H1 (cell line): ENCODE results near the gene CCP110. TPM values are rescaled to one million over a fixed set of nuclear protein-coding genes. Genes with fewer than 3 reads are reported as not detected.
A peak's percentile ranks its signal among the peaks of the same experiment; 100 is the strongest.

Source experiments
- CTCF ChIA-PET: fragments of 300-600 bp; sonication (Branson Sonifier 250); formaldehyde crosslinking; loops from one replicate; lab custom pipeline; 2021; ENCODE audit not compliant: partially characterized antibody; lab: Charles Lee
- POLR2A ChIA-PET: fragments of 300-600 bp; sonication (Branson Sonifier 250); formaldehyde crosslinking; loops from one replicate; lab custom pipeline; 2021; ENCODE audit warnings: inconsistent platforms; ENCODE audit not compliant: partially characterized antibody; lab: Charles Lee
- DNase-seq, 2 experiments: peaks; one replicate each; pipeline versions ENCODE4 v3.0.0 to v3.0.0-alpha.2; 2010 to 2022; ENCODE audit warnings: low spot score in 2 of 2, low read depth in 1 of 2, mixed read lengths in 1 of 2
- FAIRE-seq: peaks from 2 replicates; lab custom pipeline; 2011; peaks lifted over from hg19 to GRCh38; lab: Jason Lieb, UNC
- H2AFZ ChIP-seq: 2 replicates; pipeline ENCODE4 v1.8.1; 2012; ENCODE audit warnings: low read length, inconsistent platforms
- H2AK5ac ChIP-seq: 2 replicates; pipeline ENCODE4 v1.6.1; 2013; ENCODE audit warnings: low read depth, low read length
- H2BK120ac ChIP-seq: replicated peaks from 2 replicates; pipeline ENCODE3; 2013; ENCODE audit warnings: low read depth, low read length, inconsistent platforms
- H2BK12ac ChIP-seq: 2 replicates; pipeline ENCODE4 v1.6.1; 2013; ENCODE audit warnings: low read depth, low read length
- H2BK15ac ChIP-seq: 2 replicates; pipeline ENCODE4 v1.6.1; 2013; ENCODE audit warnings: low read length
- H2BK20ac ChIP-seq: 2 replicates; pipeline ENCODE4 v1.6.1; 2013; ENCODE audit warnings: low read length
- H2BK5ac ChIP-seq: 2 replicates; pipeline ENCODE4 v1.6.1; 2013; ENCODE audit warnings: low read depth, low read length
- H3K14ac ChIP-seq: 2 replicates; pipeline ENCODE4 v1.6.1; 2013; ENCODE audit warnings: inconsistent platforms; ENCODE audit not compliant: insufficient read length
- H3K18ac ChIP-seq: 2 replicates; pipeline ENCODE4 v1.6.1; 2013; ENCODE audit warnings: low read length; ENCODE audit errors: extremely low read depth
- H3K23ac ChIP-seq: 2 replicates; pipeline ENCODE4 v1.6.1; 2013; ENCODE audit warnings: inconsistent platforms; ENCODE audit not compliant: insufficient read length
- H3K23me2 ChIP-seq: 2 replicates; pipeline ENCODE4 v1.6.1; 2013; ENCODE audit warnings: low read depth, low read length
- H3K27ac ChIP-seq: 2 replicates; pipeline ENCODE4 v1.6.1; 2011; ENCODE audit warnings: low read depth, low read length, inconsistent platforms
- H3K27me3 ChIP-seq, 4 experiments: replicated peaks in 1 of 4; 1 replicate in 1 of 4; 2 replicates in 3 of 4; pipeline versions ENCODE4 v1.6.1 to v1.8.1; 2011 to 2013; ENCODE audit warnings: low read length in 3 of 4, mild to moderate bottlenecking in 3 of 4, inconsistent platforms in 2 of 4, mixed read lengths in 2 of 4, moderate library complexity in 1 of 4; ENCODE audit not compliant: control insufficient read depth in 3 of 4, insufficient read depth in 3 of 4; ENCODE audit errors: extremely low read depth in 1 of 4
- H3K36me3 ChIP-seq, 4 experiments: 2 replicates each; pipeline versions ENCODE4 v1.6.1 to v1.8.1; 2011 to 2013; ENCODE audit warnings: mild to moderate bottlenecking in 4 of 4, low read length in 3 of 4, moderate library complexity in 2 of 4, control low read depth in 1 of 4, inconsistent platforms in 1 of 4; ENCODE audit not compliant: insufficient read depth in 4 of 4, control insufficient read depth in 2 of 4
- H3K4ac ChIP-seq: replicated peaks from 2 replicates; pipeline ENCODE3; 2013; ENCODE audit warnings: low read length, low read depth, mixed read lengths, inconsistent platforms; ENCODE audit not compliant: insufficient read length
- H3K4me1 ChIP-seq, 4 experiments: replicated peaks in 1 of 4; 1 replicate in 1 of 4; 2 replicates in 3 of 4; pipeline versions ENCODE4 v1.6.1 to v1.8.1; 2011 to 2013; ENCODE audit warnings: low read length in 3 of 4, inconsistent platforms in 2 of 4, mixed read lengths in 1 of 4; ENCODE audit not compliant: insufficient read depth in 4 of 4, control insufficient read depth in 3 of 4
- H3K4me2 ChIP-seq, 2 experiments: 2 replicates each; pipeline versions ENCODE4 v1.6.1 to v1.8.1; 2011 to 2013; ENCODE audit warnings: low read depth in 2 of 2, low read length in 2 of 2, control low read depth in 1 of 2, inconsistent platforms in 1 of 2, mild to moderate bottlenecking in 1 of 2; ENCODE audit not compliant: insufficient read depth in 1 of 2
- H3K4me3 ChIP-seq, 4 experiments: fragments of 200-600, 300-600 bp in 1 of 4; sonication (generic), shearing (Covaris generic), sonication (Bioruptor Twin) in 1 of 4; 2 replicates each; pipeline versions ENCODE4 v1.5.1 to v1.8.1; 2011 to 2016; ENCODE audit warnings: low read length in 4 of 4, low read depth in 3 of 4, control low read depth in 2 of 4, inconsistent platforms in 2 of 4, mild to moderate bottlenecking in 2 of 4, mixed read lengths in 1 of 4, moderate library complexity in 1 of 4; ENCODE audit not compliant: insufficient read depth in 2 of 4; ENCODE audit errors: extremely low read depth in 1 of 4
- H3K56ac ChIP-seq: replicated peaks from 2 replicates; pipeline ENCODE3; 2013; ENCODE audit warnings: low read depth, mild to moderate bottlenecking, mixed read lengths, low read length, inconsistent platforms; ENCODE audit not compliant: insufficient read length
- H3K79me1 ChIP-seq: 2 replicates; pipeline ENCODE4 v1.6.1; 2013; ENCODE audit warnings: low read depth, low read length, control low read depth
- H3K79me2 ChIP-seq, 2 experiments: 2 replicates each; pipeline versions ENCODE4 v1.6.1 to v1.8.1; 2012 to 2013; ENCODE audit warnings: low read length in 2 of 2, mild to moderate bottlenecking in 2 of 2, inconsistent platforms in 1 of 2; ENCODE audit not compliant: insufficient read depth in 2 of 2, control insufficient read depth in 1 of 2
- H3K9ac ChIP-seq, 4 experiments: replicated peaks in 1 of 4; 1 replicate in 1 of 4; 2 replicates in 3 of 4; pipeline versions ENCODE4 v1.6.1 to v1.8.1; 2011 to 2013; ENCODE audit warnings: low read depth in 3 of 4, low read length in 3 of 4, control low read depth in 2 of 4, mild to moderate bottlenecking in 2 of 4, moderate library complexity in 2 of 4, inconsistent platforms in 1 of 4; ENCODE audit errors: extremely low read depth in 1 of 4
- H3K9me3 ChIP-seq, 2 experiments: 2 replicates each; pipeline versions ENCODE4 v1.6.1 to v1.8.1; 2012 to 2013; ENCODE audit warnings: mild to moderate bottlenecking in 2 of 2, moderate library complexity in 2 of 2, control low read depth in 1 of 2, inconsistent platforms in 1 of 2, low read depth in 1 of 2, low read length in 1 of 2, mixed read lengths in 1 of 2; ENCODE audit not compliant: insufficient read depth in 2 of 2
- H4K20me1 ChIP-seq, 2 experiments: replicated peaks in 1 of 2; 2 replicates each; pipeline versions ENCODE3 to v1.8.1; 2011 to 2013; ENCODE audit warnings: inconsistent platforms in 2 of 2, low read length in 2 of 2, mild to moderate bottlenecking in 1 of 2; ENCODE audit not compliant: insufficient read depth in 2 of 2, control insufficient read depth in 1 of 2
- H4K5ac ChIP-seq: 2 replicates; pipeline ENCODE4 v1.6.1; 2013; ENCODE audit warnings: low read length, low read depth, mixed read lengths, inconsistent platforms; ENCODE audit not compliant: insufficient read length
- H4K8ac ChIP-seq: 2 replicates; pipeline ENCODE4 v1.8.0; 2013; ENCODE audit warnings: mild to moderate bottlenecking, moderate library complexity, low read length, inconsistent platforms; ENCODE audit not compliant: insufficient read depth; ENCODE audit errors: extremely low read depth
- H4K91ac ChIP-seq: replicated peaks from 2 replicates; pipeline ENCODE3; 2013; ENCODE audit warnings: low read length, mixed read lengths, inconsistent platforms; ENCODE audit not compliant: insufficient read length
- ASH2L ChIP-seq: fragments of 200-600, 300-600 bp; sonication (generic); IDR thresholded peaks from one replicate; pipeline ENCODE4 v1.7.1; 2017; ENCODE audit warnings: low read length
- ATF2 ChIP-seq: IDR thresholded peaks from 2 replicates; pipeline ENCODE4 v1.6.1; 2012; ENCODE audit warnings: low read length, inconsistent platforms
- CTCF ChIP-seq, 3 experiments: IDR thresholded peaks; 1 replicate in 2 of 3; 2 replicates in 1 of 3; pipeline versions ENCODE4 v1.5.1 to v1.6.1; 2011; ENCODE audit warnings: low read length in 3 of 3, mild to moderate bottlenecking in 3 of 3, inconsistent platforms in 2 of 3, low read depth in 1 of 3, moderate library complexity in 1 of 3; ENCODE audit not compliant: insufficient read depth in 1 of 3; ENCODE audit errors: control extremely low read depth in 1 of 3
- FOSL1 ChIP-seq: IDR thresholded peaks from 2 replicates; pipeline ENCODE4 v1.6.1; 2011; ENCODE audit warnings: mild to moderate bottlenecking, low read depth, low read length, moderate library complexity; ENCODE audit not compliant: insufficient read depth
- RAD21 ChIP-seq, 2 experiments: IDR thresholded peaks in 1 of 2; conservative IDR thresholded peaks in 1 of 2; 2 replicates each; pipeline ENCODE4 v1.6.1; 2011; ENCODE audit warnings: low read depth in 2 of 2, low read length in 2 of 2, improper control_type of control experiment in 1 of 2, inconsistent platforms in 1 of 2, mild to moderate bottlenecking in 1 of 2, moderate library complexity in 1 of 2
- WGBS, 2 experiments: shearing (Covaris generic) in 1 of 2; methylation state at CpG; one replicate each; pipeline versions ENCODE4 v1.1.6 to v1.1.7; 2013 to 2015; ENCODE audit warnings: low lambda C conversion rate in 2 of 2, mixed read lengths in 2 of 2, inconsistent platforms in 1 of 2, low coverage in 1 of 2, missing lambda C conversion rate in 1 of 2; ENCODE audit not compliant: insufficient replicate concordance in 2 of 2, insufficient coverage in 1 of 2, insufficient read length in 1 of 2; ENCODE audit errors: extremely low coverage in 1 of 2, missing lambda C conversion rate in 1 of 2; 5-methylcytosine and 5-hydroxymethylcytosine counted together
- polyA plus RNA-seq, 7 experiments: library from polyadenylated mRNA; depleted of rRNA in 3 of 7; stranded (reverse) in 5 of 7; unstranded in 2 of 7; fragments of >200 nt in 5 of 7; fragments of 200-250 nt in 2 of 7; gene quantifications; 1 replicate in 5 of 7; 2 replicates in 1 of 7; 4 replicates in 1 of 7; pipeline versions ENCODE4 v1.2.1 to v1.2.3, GENCODE V29; 2011 to 2013; ENCODE audit warnings: missing spikeins in 2 of 7, mixed read lengths in 2 of 7
- total RNA-seq: library from RNA; stranded (reverse); fragmentation: NEBNext Ultra II Directional; extraction: Animal tissue kit (Norgen Biotek cat#: 25700); gene quantifications from 2 replicates; pipeline ENCODE4 v1.2.1, GENCODE V29; 2021

CCP110 gene
- total and polyA plus RNA-seq, 2 of the 8 experiments (the other 6 are each of a cell fraction or from before 2014, with no cell fraction given) = 3.2 to 19.8 TPM

GRCh38 chr16:19559242-19559910 is 35.6 kb downstream of the CCP110 start:
- TF ChIP-seq FOSL1 = no peak
- TF ChIP-seq ATF2 = peak; percentile 48; the same call in 1 of the 2 replicates
- peak in 2 of 3 experiments; percentile 39 to 54; a peak in 2 of 4 replicates for TF ChIP-seq CTCF (IDR thresholded peaks at IDR 0.05; ENCODE audit: control extremely low read depth in 1 of 3, insufficient read depth in 1 of 3, low read depth in 1 of 3, low read length in 3 of 3)
- peak; percentile 56 to 63 for TF ChIP-seq RAD21 (IDR thresholded peaks at IDR 0.05 in 1 of 2, conservative IDR thresholded peaks at IDR 0.05 in 1 of 2; ENCODE audit: low read depth in 2 of 2, low read length in 2 of 2)
- TF ChIP-seq ASH2L = no peak
- ChIA-PET CTCF (interaction anchor here (0.7 to 3.7 kb wide), 8 partner anchors 17 to 329 kb away, joined by 3 to 10 read pairs (median 3); partner anchors contain the start of gene CCP110), POLR2A (no interaction called here)
- Histone ChIP-seq H4K20me1 (no peaks in the 10 kb centered on the region), H3K14ac (no peak overlapping the region), H2AK5ac (no peak overlapping the region), H2BK120ac (no peak overlapping the region), H3K27me3 (no peaks in the 10 kb centered on the region), H2BK20ac (no peak overlapping the region), H2AFZ (no peak overlapping the region), H3K9ac (no peak overlapping the region), H3K23me2 (peaks cover 3% of the 10 kb centered on the region; the same call in 1 of the 2 replicates), H3K9me3 (0 out of 4 replicates have a peak, but pooled peaks cover 0 to 3% of the 10 kb centered on the region in 2 experiments), H3K36me3 (no peaks in the 10 kb centered on the region), H3K18ac (no peak overlapping the region), H3K56ac (no peak overlapping the region), H3K4me1 (peaks cover 0 to 4% (median 3%) of the 10 kb centered on the region in 4 experiments; a peak in 3 of 7 replicates), H3K27ac (no peak overlapping the region), H3K4me2 (no peak overlapping the region), H4K5ac (no peak overlapping the region), H3K4me3 (no peak overlapping the region), H3K79me2 (peaks cover 0 to 10% of the 10 kb centered on the region in 2 experiments; a peak in 1 of 4 replicates), H2BK5ac (no peak overlapping the region), H3K4ac (no peak overlapping the region), H2BK12ac (no peak overlapping the region), H4K8ac (no peak overlapping the region), H3K23ac (no peak overlapping the region), H2BK15ac (no peak overlapping the region), H3K79me1 (no peaks in the 10 kb centered on the region), H4K91ac (no peak overlapping the region)
- peak in 1 of 2 experiments; percentile 46 for DNase-seq
- 77% methylated on average over 7 of the region's 10 CpGs; no CpG with 5 or more reads in 1 of the 2 experiments for WGBS, 2 experiments
- FAIRE-seq = no peak
